SK-N-SH treated with all-trans-retinoic acid at 6 μM for 48 hours (cell line): Measurements from ENCODE around the gene HSD11B2.

Experiments
- ATAC-seq: fragments of 200-7000 bp; cut with Tn5 transposase; 3 replicates; pipeline ENCODE4 v1.9.1; 2020; ENCODE audit warnings: mild to moderate bottlenecking, moderate library complexity
- ARNTL ChIP-seq: fragments of 450-650 bp; formaldehyde crosslinking; IDR thresholded peaks from 2 replicates; pipeline ENCODE4 v1.5.0; 2020; ENCODE audit warnings: low read depth, mild to moderate bottlenecking, moderate library complexity, borderline replicate concordance
- BACH2 ChIP-seq: fragments of 250-450 bp; sonication (Bioruptor Pico); IDR thresholded peaks from 2 replicates; pipeline ENCODE4 v1.9.0; 2021; ENCODE audit warnings: mild to moderate bottlenecking, borderline replicate concordance
- CREB5 ChIP-seq: fragments of 250-450 bp; sonication (Bioruptor Pico); IDR thresholded peaks from 2 replicates; pipeline ENCODE4 v1.5.1; 2020; ENCODE audit warnings: low read depth, mild to moderate bottlenecking, moderate library complexity
- CSDC2 ChIP-seq: fragments of 250-450 bp; sonication (Bioruptor Pico); IDR thresholded peaks from 2 replicates; pipeline ENCODE4 v1.5.0; 2020; ENCODE audit warnings: mild to moderate bottlenecking, moderate library complexity
- CSRNP3 ChIP-seq: fragments of 250-450 bp; sonication (Bioruptor Pico); IDR thresholded peaks from 2 replicates; pipeline ENCODE4 v1.5.1; 2021; ENCODE audit warnings: mild to moderate bottlenecking, moderate library complexity
- ISL1 ChIP-seq: fragments of 250-450 bp; sonication (Bioruptor Pico); IDR thresholded peaks from 2 replicates; pipeline ENCODE4 v2.1.2; 2022; ENCODE audit warnings: mild to moderate bottlenecking, moderate library complexity
- OSR1 ChIP-seq: fragments of 250-450 bp; sonication (Bioruptor Pico); IDR thresholded peaks from 2 replicates; pipeline ENCODE4 v1.8.0; 2022; ENCODE audit warnings: moderate library complexity, mild to moderate bottlenecking, inconsistent platforms
- PATZ1 ChIP-seq: fragments of 250-450 bp; sonication (Bioruptor Pico); IDR thresholded peaks from 2 replicates; pipeline ENCODE4 v1.8.0; 2020; ENCODE audit warnings: mild to moderate bottlenecking, moderate library complexity, borderline replicate concordance
- POU6F1 ChIP-seq: fragments of 250-450 bp; sonication (Bioruptor Pico); IDR thresholded peaks from 2 replicates; pipeline ENCODE4 v1.8.0; 2021; ENCODE audit warnings: low read depth, mild to moderate bottlenecking, moderate library complexity, borderline replicate concordance
- PPARA ChIP-seq: fragments of 250-450 bp; sonication (Bioruptor Pico); IDR thresholded peaks from 2 replicates; pipeline ENCODE4 v1.5.0; 2020; ENCODE audit warnings: mild to moderate bottlenecking, borderline replicate concordance
- RARB ChIP-seq: fragments of 250-450 bp; sonication (Bioruptor Pico); IDR thresholded peaks from 2 replicates; pipeline ENCODE4 v1.8.0; 2021; ENCODE audit warnings: mild to moderate bottlenecking, moderate library complexity
- SNAI2 ChIP-seq: fragments of 250-450 bp; sonication (Bioruptor Pico); IDR thresholded peaks from 2 replicates; pipeline ENCODE4 v1.5.0; 2020; ENCODE audit warnings: mild to moderate bottlenecking, moderate library complexity
- TCF4 ChIP-seq: fragments of 250-450 bp; sonication (Bioruptor Pico); IDR thresholded peaks from 2 replicates; pipeline ENCODE4 v1.8.0; 2021; ENCODE audit warnings: mild to moderate bottlenecking, moderate library complexity, borderline replicate concordance
- TOX ChIP-seq: fragments of 250-450 bp; sonication (Bioruptor Pico); IDR thresholded peaks from 2 replicates; pipeline ENCODE4 v1.8.0; 2021; ENCODE audit warnings: mild to moderate bottlenecking, moderate library complexity, borderline replicate concordance
- TSHZ2 ChIP-seq: fragments of 250-450 bp; sonication (Bioruptor Pico); IDR thresholded peaks from 2 replicates; pipeline ENCODE4 v1.5.0; 2020; ENCODE audit warnings: mild to moderate bottlenecking, moderate library complexity
- ZFP30 ChIP-seq: fragments of 450-650 bp; formaldehyde crosslinking; IDR thresholded peaks from 2 replicates; pipeline ENCODE4 v1.5.0; 2022; ENCODE audit warnings: mild to moderate bottlenecking, moderate library complexity
- ZNF70 ChIP-seq: fragments of 450-650 bp; formaldehyde crosslinking; IDR thresholded peaks from 2 replicates; pipeline ENCODE4 v1.5.0; 2020; ENCODE audit warnings: mild to moderate bottlenecking, moderate library complexity
- ZNF8 ChIP-seq: fragments of 450-650 bp; formaldehyde crosslinking; IDR thresholded peaks from 2 replicates; pipeline ENCODE4 v1.5.0; 2020; ENCODE audit warnings: mild to moderate bottlenecking, moderate library complexity

The HSD11B2 gene

GRCh38 chr16:67461600-67462278, 30.8 kb downstream of the HSD11B2 start:
- ATAC-seq = no peak

GRCh38 chr16:67462279-67462655, 31.3 kb downstream of the HSD11B2 start:
- no peak for ATAC-seq
- TF ChIP-seq ZFP30 (CRISPR knock-in tag) (no peak), BACH2 (no peak), CSDC2 (CRISPR knock-in tag) (no peak), RARB (CRISPR knock-in tag) (no peak), SNAI2 (CRISPR knock-in tag) (no peak), POU6F1 (CRISPR knock-in tag) (no peak), PATZ1 (CRISPR knock-in tag) (no peak), ISL1 (no peak), PPARA (CRISPR knock-in tag) (no peak), ZNF8 (CRISPR knock-in tag) (no peak)

More at GRCh38 chr16:67461600-67462278, 30.8 kb downstream of the HSD11B2 start:
- TF ChIP-seq RARB (CRISPR knock-in tag) = no peak
- TF ChIP-seq SNAI2 (CRISPR knock-in tag) = no peak
- TF ChIP-seq TSHZ2 (CRISPR knock-in tag) = no peak
- no peak for TF ChIP-seq OSR1

GRCh38 chr16:67463059-67463458, 32.1 kb downstream of the HSD11B2 start:
- TF ChIP-seq ZFP30 (CRISPR knock-in tag) (no peak), CSRNP3 (CRISPR knock-in tag) (no peak), POU6F1 (CRISPR knock-in tag) (no peak), SNAI2 (CRISPR knock-in tag) (no peak), PATZ1 (CRISPR knock-in tag) (no peak), CREB5 (CRISPR knock-in tag) (no peak), TSHZ2 (CRISPR knock-in tag) (no peak), TCF4 (CRISPR knock-in tag) (no peak), OSR1 (no peak), ARNTL (CRISPR knock-in tag) (no peak), TOX (no peak), ZNF8 (CRISPR knock-in tag) (no peak), ZNF70 (no peak)
- ATAC-seq = no peak
